ENCODE measurements around the gene CDH4.

Gene CDH4

GRCh38 chr20:61458146-61458746 is 206.2 kb downstream of the CDH4 start:
- POLR2A ChIA-PET, result no interaction called here
- DNase-seq (ENCODE audit: extremely low spot score), result no peak
- CTCF ChIA-PET, result no interaction called here
- TF ChIP-seq CTCF (IDR thresholded peaks at IDR 0.05; ENCODE audit: control extremely low read depth, extremely low read depth, low read depth, missing control alignments), result no peak

- TF ChIP-seq CTCF (IDR thresholded peaks at IDR 0.05; ENCODE audit: control extremely low read depth, extremely low read depth, low read depth, missing control alignments), result no peak
- ChIA-PET CTCF (no interaction called here), POLR2A (no interaction called here)
- no peak for DNase-seq (ENCODE audit: extremely low spot score)
These were observed 207.2 kb downstream of the CDH4 start for GRCh38 chr20:61459266-61459665.

- POLR2A ChIA-PET, result no interaction called here
- CTCF ChIA-PET, result no interaction called here
These were observed 207.6 kb downstream of the CDH4 start for GRCh38 chr20:61459705-61460104.

GRCh38 chr20:61460261-61461052 is 208.4 kb downstream of the CDH4 start:
- ChIA-PET CTCF (no interaction called here), POLR2A (no interaction called here)
- DNase-seq (ENCODE audit: extremely low spot score), result no peak
- TF ChIP-seq CTCF (IDR thresholded peaks at IDR 0.05; ENCODE audit: control extremely low read depth, extremely low read depth, low read depth, missing control alignments), result no peak

More at GRCh38 chr20:61459705-61460104, 207.6 kb downstream of the CDH4 start:
- TF ChIP-seq CTCF (IDR thresholded peaks at IDR 0.05; ENCODE audit: control extremely low read depth, extremely low read depth, low read depth, missing control alignments), result no peak
- no peak for DNase-seq (ENCODE audit: extremely low spot score)

- DNase-seq (ENCODE audit: extremely low spot score), result no peak
- CTCF ChIA-PET, result no interaction called here
- TF ChIP-seq CTCF (IDR thresholded peaks at IDR 0.05; ENCODE audit: control extremely low read depth, extremely low read depth, low read depth, missing control alignments), result no peak
- POLR2A ChIA-PET, result no interaction called here
These were observed 209.4 kb downstream of the CDH4 start for GRCh38 chr20:61461461-61461860.

GRCh38 chr20:61464307-61465303 is 212.5 kb downstream of the CDH4 start:
- ChIA-PET POLR2A (no interaction called here), CTCF (no interaction called here)
- DNase-seq (ENCODE audit: extremely low spot score), result no peak
- no peak for TF ChIP-seq CTCF (IDR thresholded peaks at IDR 0.05; ENCODE audit: control extremely low read depth, extremely low read depth, low read depth, missing control alignments)
